NCI-H460 (cell line): ENCODE results near the gene NDUFA12. TPM values are rescaled to one million over a fixed set of nuclear protein-coding genes. Genes with fewer than 3 reads are reported as not detected.

Experiments used
- DNase-seq: peaks from one replicate; pipeline ENCODE4 v3.0.0-alpha.2; 2016; ENCODE audit warnings: low read depth; ENCODE audit errors: extremely low read depth
- total RNA-seq: library from RNA; depleted of rRNA; stranded (reverse); fragments of >200 nt; shearing (Covaris generic); gene quantifications from 2 replicates; pipeline ENCODE4 v1.2.3, GENCODE V29; 2014

Gene NDUFA12
- total RNA-seq, 1 experiment from 2014 or later: 154 TPM

DNA sequence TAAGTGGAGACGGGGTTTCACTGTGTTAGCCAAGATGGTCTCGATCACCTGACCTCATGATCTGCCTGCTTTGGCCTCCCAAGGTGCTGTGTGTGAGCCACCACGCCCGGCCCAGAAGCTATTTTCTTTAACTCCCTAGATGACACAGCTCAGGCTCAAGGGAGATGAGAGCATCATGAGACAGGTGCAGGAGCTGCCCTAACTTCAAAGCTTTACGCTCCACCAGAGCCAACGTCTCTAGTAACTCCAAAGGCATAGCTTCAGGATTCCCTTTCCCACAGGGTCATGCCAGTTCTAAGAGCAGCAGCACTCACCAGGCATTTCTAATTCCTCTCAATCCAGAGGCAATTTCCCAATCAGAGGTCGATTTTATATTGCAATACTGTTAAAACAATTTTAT is 21.0 kb downstream of the NDUFA12 start:
- DNase-seq: no peak

DNA sequence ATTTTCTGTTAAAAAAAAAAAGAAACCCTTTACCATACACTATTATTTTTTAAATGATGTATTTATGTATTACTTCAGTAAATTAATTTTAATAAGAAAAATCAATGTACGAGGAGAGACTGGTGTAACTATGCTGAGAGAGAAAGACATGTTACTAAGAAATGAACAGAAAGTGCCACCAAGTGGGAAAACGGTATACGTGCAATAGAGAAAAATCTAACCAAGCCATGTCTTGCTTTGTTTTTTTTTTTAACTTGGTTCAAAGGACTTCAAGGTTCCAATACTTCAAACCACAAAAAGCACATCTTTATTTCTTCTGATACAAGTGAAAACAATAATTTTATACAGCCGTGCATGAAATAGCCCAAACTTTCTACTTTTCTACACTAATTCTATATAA is 22.9 kb downstream of the NDUFA12 start:
- no peak for DNase-seq

DNA sequence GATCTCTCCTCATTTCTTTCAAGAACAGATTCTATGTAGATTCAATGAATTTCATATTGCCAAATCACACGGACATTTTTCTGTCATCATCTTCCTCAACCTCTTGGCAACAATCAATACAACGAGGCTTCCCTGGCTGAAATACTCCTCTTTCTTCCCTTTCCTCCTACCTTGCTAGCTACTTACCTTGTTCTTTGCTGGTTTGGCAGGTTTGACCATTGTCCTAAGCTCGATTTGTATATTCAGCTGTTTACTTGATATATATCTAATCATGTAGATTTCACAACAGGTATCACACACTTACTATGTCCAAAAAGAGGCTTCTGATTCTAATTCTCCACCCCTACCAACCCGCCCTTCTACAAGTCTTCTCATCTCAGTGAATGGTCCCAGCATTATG is 23.6 kb downstream of the NDUFA12 start:
- no peak for DNase-seq

DNA sequence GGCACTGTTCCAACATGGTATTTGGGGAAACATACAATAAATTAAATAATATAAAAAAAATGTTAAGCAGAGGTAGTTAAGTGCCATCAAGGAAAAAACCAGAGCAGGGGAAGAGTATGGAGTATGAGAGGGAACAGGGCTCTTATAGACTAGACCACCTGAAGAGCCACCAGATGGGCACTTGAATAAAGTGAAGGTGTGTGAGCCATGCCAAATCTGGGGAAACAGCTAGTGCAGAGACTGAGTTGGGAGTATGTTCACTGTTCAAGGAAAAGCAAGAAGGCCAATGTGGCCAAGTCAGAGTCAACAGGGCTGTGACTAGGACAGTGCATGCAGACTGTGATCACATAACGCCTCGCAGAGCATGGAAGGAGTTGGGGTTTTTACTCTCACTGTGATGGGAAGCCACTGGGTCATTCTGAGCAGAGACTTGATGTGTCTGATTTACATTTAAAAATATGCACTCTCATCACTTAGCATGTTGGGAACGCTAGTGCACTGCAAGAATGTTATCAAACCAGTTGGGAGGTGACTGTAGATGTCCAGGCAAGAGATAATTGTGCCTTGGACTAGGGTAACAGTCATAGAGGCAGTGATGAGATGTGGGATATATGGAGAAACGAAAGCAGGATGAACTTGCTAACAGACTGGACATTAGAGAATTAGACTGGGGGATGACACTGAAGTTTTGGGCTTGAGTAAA is 25.6 kb downstream of the NDUFA12 start:
- no peak for DNase-seq

DNA sequence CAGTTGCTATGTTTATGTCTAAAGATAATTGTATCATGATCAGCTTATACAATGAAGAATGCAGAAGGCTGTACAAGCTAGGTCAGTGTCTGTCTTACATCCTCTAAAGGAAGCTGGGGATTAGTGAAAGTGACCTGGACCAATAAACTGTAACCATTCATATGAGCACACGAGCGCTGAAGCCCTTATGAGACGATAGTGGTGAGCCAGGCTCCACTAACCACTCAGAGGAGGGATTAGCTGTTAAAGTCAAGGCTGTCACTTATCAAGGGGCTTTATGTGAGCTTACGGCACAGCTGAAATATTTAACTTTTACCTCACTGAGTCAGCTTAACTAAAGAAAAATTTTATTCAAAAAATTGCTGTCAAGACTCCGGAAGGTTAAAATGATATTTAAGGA is 30.3 kb downstream of the NDUFA12 start:
- no peak for DNase-seq

DNA sequence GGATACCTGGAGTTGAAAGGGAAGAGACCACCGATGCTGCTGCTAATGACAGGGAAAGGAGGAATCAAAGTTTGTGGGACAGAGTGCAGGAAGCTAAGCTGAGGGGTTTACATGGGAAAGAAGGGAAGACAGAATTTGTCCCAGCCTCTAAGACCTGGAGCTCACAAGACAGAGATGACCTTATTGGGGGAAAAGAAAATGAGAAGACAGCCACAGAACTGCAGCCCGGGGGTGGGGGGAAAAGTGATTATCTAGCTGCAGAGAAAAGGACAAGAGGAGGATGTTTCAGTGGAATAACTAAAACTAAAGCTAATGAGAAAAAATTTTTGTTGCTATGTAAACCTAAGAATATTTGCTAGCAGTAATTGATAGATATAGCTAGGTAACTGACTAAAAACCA is 30.7 kb downstream of the NDUFA12 start:
- no peak for DNase-seq

DNA sequence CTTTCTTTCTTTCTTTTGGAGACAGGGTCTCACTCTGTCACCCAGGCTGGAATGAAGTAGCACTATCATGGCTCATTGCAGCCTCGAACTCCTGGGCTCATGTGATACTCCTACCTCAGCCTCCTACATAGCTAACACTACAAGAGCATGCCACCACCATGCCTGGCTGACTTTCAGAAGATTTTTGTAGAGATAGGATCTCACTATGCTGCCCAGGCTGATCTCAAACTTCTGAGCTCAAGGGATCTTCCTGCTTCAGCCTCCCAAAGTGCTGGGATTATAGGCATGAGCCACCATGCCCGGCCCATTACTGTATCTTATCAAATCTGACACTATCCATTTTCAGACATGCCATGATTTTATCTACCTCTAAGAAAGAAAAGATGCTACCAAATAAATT is 31.6 kb downstream of the NDUFA12 start:
- no peak for DNase-seq

DNA sequence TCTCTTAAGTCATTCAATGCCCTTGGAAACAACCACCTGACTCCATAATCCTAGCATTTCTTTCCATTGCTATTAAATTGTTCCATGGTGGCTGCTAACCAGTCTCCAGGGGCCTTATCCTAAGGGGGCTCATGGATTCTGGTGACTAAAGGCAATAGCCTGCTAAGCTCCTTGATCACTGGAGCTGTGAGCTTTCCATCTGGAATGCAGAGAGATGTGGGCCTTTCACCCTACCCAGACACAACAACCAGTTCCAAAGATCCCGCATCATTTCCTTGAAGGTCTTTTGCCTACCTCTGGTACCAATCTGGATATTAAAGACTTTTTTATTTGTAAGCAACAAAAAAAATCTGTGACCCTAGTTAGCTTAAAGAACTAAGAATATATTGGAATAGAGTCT is 32.9 kb downstream of the NDUFA12 start:
- DNase-seq: no peak

DNA sequence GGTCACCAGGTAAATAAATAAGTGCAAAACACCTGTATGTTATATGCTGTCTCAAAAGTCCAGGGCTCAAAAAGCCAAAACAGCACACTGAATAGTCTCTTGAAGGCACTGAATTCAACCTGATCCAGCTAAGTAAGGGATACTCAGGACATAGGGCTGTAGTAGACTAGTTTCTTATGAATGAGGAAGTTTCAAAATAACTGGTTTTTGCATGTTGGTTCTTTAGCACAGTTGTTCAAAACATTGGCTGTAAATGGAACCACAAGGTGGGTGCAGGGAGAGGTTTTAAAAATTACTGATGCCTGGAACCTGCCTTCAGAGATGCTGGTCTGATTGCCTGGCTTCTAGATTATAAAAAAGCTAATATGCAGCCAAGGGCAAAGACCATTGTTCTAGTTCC is 34.1 kb downstream of the NDUFA12 start:
- DNase-seq: no peak

DNA sequence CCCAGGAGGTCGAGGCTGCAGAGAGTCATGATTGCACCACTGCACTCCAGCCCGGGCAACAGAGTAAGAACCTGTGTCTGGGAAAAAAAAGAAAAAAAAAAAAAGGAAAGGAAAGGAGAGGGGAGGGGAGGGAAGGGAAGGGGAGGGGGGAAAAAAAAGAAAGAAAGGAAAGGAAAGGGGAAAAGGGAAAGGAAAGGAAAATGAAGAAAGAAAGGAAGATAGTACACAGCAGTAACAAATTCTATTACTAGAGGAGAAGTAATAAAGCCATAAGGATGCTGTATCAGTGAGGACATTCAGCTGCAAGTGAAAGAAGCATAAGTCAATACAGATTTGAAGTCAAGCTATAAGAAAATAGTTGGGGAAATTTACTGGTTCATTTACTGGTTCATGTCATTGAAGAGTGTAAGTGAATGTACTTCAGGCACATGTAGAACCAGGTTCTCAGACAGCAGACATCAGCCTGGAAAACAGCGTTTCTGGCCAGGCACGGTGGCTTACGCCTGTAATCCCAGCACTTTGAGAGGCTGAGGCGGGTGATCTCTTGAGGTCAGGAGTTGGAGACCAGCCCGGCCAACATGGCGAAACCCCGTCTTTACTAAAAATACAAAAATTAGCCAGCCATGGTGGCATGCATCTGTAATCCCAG is 37.4 kb downstream of the NDUFA12 start:
- DNase-seq: no peak

DNA sequence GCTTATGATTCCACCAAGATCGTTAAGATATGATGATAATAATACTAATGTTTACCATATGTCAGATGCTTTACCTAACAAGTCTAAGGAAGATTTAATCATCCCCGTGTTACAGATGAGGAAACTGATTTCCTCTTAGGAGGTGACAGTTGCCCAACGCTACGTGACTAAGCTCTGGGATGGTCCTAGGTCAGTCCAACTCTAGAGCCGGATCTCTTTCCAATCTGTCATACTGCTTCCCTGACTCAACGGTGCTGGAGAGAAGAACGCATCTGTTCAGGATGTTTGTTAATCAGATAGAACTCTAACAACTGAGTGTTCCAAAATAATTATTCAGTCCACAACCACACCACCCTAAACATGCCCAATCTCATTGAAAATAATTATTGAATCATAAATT is 39.8 kb downstream of the NDUFA12 start:
- no peak for DNase-seq

DNA sequence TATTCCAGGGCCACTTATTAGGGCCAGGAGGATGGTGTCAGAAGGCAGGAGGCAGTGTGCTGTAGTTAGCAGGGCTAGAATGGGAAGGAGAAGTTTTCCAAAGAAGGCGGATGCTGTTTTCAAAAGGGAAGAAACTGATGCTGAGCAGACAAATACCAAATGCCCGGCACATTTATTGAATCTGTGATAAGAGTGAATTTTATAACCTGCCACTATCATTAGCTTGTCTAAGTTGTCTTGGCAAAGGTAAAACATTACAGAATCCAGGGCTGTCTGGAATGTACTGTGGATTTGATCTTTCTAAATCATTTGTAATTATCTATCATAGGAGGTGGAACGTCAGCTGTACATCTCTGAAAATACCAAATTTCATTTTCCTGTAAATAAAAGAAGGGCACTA is 40.8 kb downstream of the NDUFA12 start:
- DNase-seq: no peak

DNA sequence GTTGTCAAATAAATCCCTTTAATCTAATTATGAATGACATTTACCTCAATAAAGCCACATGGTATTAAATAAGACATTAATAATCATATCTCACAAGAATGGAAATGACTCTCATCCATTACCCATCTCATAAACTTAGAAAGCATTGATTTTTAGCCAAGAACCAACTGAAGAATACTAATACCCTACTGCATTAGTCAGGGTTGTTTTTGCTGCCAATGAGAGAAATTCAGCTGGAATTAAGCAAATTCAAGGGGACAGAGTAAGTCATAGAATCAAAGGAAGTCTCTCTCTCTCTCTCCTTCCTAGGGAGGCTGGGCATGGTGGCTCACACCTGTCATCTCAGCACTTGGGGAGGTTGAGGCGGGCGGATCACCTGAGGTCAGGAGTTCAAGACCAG is 41.6 kb downstream of the NDUFA12 start:
- no peak for DNase-seq

DNA sequence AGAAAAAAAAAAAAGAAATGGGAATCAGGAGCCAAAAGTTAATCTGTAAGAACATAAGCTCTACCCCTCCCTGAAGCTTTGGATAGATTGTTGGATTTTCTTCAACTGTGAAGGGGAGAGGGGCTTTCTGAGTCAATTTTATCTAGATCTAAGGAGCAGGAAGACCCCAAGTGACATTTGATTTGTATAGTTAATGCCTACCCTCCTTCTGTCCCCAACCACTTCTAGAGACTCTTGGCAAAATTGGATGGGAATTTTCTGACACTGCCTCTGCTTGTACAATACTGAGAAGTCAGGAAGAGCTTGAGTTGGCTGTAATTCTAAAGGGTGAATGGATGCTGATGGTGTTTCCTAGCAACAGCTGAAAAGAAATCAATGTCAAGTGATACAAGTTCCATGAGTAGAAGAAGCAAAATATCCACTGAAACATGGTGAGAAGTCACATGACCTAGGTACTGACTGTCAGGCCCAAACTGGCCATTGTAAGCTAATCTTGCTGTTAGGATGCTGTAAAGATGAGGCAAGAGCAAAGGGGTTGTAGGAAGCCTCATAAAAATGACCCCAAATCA is 42.2 kb downstream of the NDUFA12 start:
- DNase-seq: no peak

DNA sequence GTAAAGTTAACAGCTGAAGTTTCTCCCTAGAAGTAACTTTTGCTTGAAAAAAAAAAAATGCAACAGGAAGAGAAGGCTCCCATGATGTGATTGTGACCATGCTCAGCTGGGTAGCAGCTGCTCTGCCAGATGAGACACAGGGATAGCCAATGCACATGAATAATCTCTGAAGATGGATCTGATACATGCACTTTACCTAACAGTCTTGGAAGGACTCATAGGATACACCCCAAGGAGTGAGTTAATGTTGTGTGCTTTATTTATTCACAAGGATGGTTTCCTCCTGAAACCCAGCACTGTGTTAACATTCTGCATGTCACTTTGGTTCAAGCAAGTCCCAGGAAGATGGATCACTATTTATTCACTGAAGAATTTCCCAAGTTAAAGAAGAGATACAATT is 46.5 kb downstream of the NDUFA12 start:
- DNase-seq: no peak

DNA sequence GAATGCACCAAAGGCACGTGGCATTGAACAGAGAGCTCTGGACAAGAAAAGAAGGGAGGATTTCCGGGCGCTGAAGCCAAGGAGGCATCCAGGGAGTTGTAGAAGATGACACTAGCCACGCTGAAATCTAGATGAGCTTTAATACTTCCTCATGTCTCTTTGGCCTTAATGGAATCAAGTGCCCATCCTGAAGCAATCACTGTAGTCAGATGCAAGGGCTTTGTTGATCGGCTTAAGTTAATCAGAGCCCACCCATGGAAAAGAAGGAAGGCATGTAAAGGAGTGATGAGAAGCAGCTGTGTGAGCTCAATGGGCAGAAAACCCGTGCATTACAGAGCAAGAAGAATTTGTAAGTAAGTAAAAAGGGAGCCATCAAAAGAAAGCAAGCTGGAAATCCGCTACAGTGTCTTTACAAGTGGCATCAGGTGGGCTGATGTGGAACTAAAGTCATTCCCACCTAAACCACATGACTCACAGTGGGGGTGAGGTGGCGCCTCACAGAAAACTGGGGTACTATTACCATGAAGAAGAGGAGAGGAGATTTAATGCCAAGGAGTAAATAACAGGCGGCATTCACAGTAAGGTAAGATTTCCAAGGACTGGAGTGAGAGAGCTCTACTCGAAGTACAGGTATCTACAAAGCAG is 48.4 kb downstream of the NDUFA12 start:
- DNase-seq: no peak

DNA sequence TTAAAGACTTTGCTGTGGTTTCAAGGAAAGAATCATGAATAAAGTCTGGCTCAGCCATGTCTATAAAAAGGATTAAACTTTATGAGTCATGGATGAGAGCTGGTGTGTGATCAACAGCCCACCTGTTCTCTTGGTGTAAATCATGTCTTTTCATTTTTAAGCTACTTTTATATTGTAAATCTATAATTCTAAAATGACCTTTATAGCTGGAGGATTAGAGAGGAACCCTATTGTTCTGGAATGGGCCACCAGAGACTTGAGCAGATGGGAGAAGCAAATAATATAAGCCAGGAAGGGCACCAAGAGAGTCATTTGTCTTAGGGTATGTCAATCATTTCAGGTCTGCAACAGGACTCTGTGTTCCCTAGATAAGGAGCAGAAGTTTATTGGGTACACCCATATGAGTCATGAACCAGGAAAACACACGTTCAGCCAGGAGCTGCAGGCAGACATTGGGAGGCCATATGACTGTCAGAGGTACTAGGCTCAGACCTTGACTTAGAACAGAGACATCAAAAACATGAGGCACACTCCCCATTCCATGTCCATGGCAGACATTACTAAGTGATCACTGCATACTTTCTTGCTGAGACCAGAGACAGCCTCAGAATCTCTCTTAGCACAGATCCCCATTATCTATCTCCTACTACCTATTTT is 49.3 kb downstream of the NDUFA12 start:
- DNase-seq: peak; percentile 11

DNA sequence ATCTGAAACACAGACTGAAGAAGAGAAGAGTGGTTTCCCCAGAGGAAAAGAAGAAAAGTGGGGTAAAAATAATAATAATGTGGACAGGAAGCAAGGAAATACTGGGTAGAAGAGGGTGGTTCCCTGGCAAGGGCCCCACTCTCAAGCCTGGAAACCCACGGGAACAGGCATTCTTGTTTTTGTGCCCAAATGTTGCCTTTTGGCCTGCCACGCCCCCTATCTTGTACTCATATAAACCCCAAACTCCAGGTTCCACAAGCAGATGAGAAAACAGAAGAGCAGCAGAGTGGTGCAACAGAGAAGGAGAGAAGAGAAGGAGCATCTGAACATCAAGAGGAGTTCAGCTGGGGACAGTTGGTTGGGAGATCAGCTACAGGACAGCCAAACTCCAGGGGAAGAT is 51.2 kb downstream of the NDUFA12 start:
- DNase-seq: no peak

DNA sequence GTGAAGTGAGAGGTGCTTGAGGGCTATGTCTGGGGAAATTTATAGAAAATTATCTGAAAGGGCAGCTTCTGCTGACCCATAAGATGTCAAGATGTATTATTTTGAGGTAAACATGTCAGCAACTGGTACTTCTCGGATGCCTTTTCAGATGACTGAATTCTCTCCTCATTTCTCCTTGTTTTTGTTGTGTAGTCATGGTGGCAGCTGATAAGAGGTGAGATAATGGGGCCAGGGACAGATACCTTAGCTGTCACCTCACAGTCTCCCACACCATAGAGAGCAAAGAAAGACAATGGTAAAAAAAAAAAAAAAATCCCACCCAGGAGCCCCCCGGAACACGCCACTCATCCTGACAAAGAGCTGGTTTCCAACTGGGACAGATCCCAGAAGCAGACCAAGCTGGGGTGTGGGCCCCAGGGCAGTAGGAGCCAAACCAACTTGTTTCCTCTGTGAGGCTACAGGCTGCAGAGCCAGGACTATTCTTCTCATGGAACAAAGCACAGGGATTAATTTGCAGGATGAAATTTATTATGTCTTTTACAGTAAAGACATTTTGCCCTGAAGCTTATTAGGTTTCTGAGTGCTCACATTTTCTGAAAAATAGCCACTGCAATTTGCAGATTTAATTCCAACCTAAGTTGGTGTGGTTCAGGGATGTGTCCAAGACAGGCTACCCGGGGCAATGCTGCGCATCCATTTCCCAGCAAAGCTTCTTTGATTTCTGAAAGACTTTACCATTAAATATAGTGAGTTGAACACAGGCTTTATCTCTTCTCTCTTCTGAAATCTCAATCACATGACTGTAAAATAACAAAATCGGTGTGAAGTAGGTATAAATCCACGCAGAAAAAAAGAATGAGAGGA is 52.2 kb downstream of the NDUFA12 start:
- DNase-seq: no peak

DNA sequence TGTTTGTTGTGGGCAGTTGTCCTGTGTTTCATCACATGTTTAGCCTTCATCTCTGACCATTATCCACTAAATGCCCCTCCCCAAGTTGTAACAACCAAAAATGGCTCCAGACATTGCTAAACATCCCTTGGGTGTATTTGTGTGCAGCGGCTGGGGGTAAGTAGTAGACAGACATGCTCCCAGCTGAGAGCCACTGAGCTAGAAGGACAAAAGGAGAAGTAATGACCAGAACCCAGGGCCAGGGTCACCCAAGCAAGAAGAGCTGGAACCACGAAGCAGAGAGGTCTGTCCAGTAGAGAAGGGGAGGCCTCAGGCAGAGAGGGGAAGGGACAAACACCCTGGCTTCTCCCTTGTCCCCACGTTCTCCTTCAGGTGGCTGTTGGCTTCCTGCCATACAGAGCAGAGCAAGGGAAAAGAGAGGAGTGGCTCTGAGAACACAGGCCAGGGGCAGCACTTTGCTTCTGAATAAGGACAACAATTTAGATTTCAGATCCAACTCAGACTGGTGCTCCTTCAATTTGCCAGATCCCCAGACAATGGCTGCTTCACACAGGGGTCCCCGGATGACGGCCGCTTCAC is 55.2 kb downstream of the NDUFA12 start:
- DNase-seq: no peak
